ENCODE measurements around the gene CLCF1. TPM values are rescaled to one million over a fixed set of nuclear protein-coding genes. Genes with fewer than 3 reads are reported as not detected.

Gene CLCF1
- polyA plus RNA-seq, 1 donor from 2014 or later = not detected

- Histone ChIP-seq H4K20me1 (ENCODE audit: insufficient read depth) (no peaks in the 10 kb centered on the region), H3K4me3 (ENCODE audit: low read length) (peak overlapping the region; percentile 98), H3K9me3 (ENCODE audit: low read length) (no peaks in the 10 kb centered on the region), H3K27ac (ENCODE audit: low read length) (peak overlapping the region; percentile 24), H2AFZ (ENCODE audit: low read depth, low read length) (no peak overlapping the region), H3K27me3 (ENCODE audit: insufficient read depth, low read depth, low read length) (no peaks in the 10 kb centered on the region), H3F3A (ENCODE audit: insufficient read depth, low read length, poor library complexity, severe bottlenecking) (no peaks in the 10 kb centered on the region), H3K9ac (ENCODE audit: low read length) (peak overlapping the region; percentile 85), H3K4me2 (ENCODE audit: low read length) (peak overlapping the region; percentile 78), H3K79me2 (replicated peaks; ENCODE audit: insufficient read depth, low read length) (peaks cover 11% of the 10 kb centered on the region), H3K9me2 (ENCODE audit: insufficient read depth, low read length) (no peaks in the 10 kb centered on the region), H3K36me3 (ENCODE audit: insufficient read depth, low read length) (no peaks in the 10 kb centered on the region)
- TF ChIP-seq POLR2AphosphoS5 (IDR thresholded peaks at IDR 0.05) (no peak), SMC3 (conservative IDR thresholded peaks at IDR 0.05; ENCODE audit: poor library complexity) (no peak), MXI1 (conservative IDR thresholded peaks at IDR 0.05; ENCODE audit: poor library complexity, severe bottlenecking) (no peak), TAF1 (IDR thresholded peaks at IDR 0.05; ENCODE audit: low read depth) (no peak), EP300 (conservative IDR thresholded peaks at IDR 0.05; ENCODE audit: poor library complexity, severe bottlenecking) (no peak), EZH2 (IDR thresholded peaks at IDR 0.05; ENCODE audit: borderline replicate concordance, insufficient read depth, low read length, poor library complexity, severe bottlenecking) (no peak), CTCF (IDR thresholded peaks at IDR 0.05; ENCODE audit: poor library complexity, severe bottlenecking) (no peak), RAD21 (conservative IDR thresholded peaks at IDR 0.05) (no peak)
- TF ChIP-seq, protein P1, sequence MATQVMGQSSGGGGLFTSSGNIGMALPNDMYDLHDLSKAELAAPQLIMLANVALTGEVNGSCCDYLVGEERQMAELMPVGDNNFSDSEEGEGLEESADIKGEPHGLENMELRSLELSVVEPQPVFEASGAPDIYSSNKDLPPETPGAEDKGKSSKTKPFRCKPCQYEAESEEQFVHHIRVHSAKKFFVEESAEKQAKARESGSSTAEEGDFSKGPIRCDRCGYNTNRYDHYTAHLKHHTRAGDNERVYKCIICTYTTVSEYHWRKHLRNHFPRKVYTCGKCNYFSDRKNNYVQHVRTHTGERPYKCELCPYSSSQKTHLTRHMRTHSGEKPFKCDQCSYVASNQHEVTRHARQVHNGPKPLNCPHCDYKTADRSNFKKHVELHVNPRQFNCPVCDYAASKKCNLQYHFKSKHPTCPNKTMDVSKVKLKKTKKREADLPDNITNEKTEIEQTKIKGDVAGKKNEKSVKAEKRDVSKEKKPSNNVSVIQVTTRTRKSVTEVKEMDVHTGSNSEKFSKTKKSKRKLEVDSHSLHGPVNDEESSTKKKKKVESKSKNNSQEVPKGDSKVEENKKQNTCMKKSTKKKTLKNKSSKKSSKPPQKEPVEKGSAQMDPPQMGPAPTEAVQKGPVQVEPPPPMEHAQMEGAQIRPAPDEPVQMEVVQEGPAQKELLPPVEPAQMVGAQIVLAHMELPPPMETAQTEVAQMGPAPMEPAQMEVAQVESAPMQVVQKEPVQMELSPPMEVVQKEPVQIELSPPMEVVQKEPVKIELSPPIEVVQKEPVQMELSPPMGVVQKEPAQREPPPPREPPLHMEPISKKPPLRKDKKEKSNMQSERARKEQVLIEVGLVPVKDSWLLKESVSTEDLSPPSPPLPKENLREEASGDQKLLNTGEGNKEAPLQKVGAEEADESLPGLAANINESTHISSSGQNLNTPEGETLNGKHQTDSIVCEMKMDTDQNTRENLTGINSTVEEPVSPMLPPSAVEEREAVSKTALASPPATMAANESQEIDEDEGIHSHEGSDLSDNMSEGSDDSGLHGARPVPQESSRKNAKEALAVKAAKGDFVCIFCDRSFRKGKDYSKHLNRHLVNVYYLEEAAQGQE (IDR thresholded peaks at IDR 0.05; ENCODE audit: borderline replicate concordance) = no peak
Observed at GRCh38 chr11:67400942-67401494, 27.6 kb upstream of the CLCF1 start.

DNA sequence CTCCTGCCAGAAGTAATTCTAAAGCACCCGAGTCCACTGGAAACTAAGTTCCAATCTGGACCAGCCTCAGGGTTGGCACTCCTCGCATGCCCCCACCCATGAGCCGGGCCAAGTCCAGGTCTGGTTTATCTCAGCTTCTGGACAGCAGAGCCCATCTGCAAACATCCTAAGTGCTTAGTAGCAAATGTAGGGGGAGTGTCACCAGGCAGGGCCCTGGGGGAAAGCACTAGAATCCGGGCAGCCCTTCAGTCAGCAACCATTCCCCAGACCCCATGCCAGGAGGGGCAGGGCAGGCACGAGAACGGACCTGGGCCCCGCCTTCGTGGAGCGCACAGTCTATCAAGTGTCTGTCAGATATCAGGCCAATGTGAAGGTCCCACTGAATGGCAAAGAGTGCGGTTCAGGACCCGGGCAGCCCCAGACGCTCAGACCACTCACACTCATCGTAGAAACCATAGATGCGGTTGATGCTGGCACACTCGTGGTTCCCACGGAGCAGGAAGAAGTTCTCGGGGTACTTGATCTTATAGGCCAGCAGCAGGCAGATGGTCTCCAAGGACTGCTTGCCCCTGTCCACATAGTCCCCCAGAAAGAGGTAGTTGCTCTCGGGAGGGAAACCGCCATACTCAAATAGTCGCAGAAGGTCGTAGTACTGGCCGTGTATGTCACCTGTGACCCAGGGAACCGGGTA is 27.0 kb upstream of the CLCF1 start:
- H3K27me3 ChIP-seq (ENCODE audit: insufficient read depth, low read depth, low read length) = no peaks in the 10 kb centered on the region
- H3K36me3 ChIP-seq (ENCODE audit: insufficient read depth, low read length) = no peaks in the 10 kb centered on the region
- H3K4me3 ChIP-seq (ENCODE audit: low read length) = peak overlapping the region; percentile 98
- peak overlapping the region; percentile 85 for H3K9ac ChIP-seq (ENCODE audit: low read length)
- H4K20me1 ChIP-seq (ENCODE audit: insufficient read depth) = no peaks in the 10 kb centered on the region
- H3K79me2 ChIP-seq (replicated peaks; ENCODE audit: insufficient read depth, low read length) = peaks cover 11% of the 10 kb centered on the region
- H2AFZ ChIP-seq (ENCODE audit: low read depth, low read length) = no peak overlapping the region
- no peaks in the 10 kb centered on the region for H3K9me2 ChIP-seq (ENCODE audit: insufficient read depth, low read length)
- H3K9me3 ChIP-seq (ENCODE audit: low read length) = no peaks in the 10 kb centered on the region
- no peak overlapping the region for H3K27ac ChIP-seq (ENCODE audit: low read length)
- no peak for TF ChIP-seq POLR2AphosphoS5 (IDR thresholded peaks at IDR 0.05)
- no peak for TF ChIP-seq EZH2 (IDR thresholded peaks at IDR 0.05; ENCODE audit: borderline replicate concordance, insufficient read depth, low read length, poor library complexity, severe bottlenecking)
- peak overlapping the region; percentile 78 for H3K4me2 ChIP-seq (ENCODE audit: low read length)
- no peaks in the 10 kb centered on the region for H3F3A ChIP-seq (ENCODE audit: insufficient read depth, low read length, poor library complexity, severe bottlenecking)

Measured in neural cell (in vitro differentiated cells).